GM23338 (cell line): ENCODE results near the gene B3GALNT2. TPM values are rescaled to one million over a fixed set of nuclear protein-coding genes. Genes with fewer than 3 reads are reported as not detected.

ENCODE experiments used
- ATAC-seq: fragments of 200-7000 bp; cut with Tn5 transposase; 3 replicates; pipeline ENCODE4 v1.9.1; 2020
- DNase-seq: peaks from one replicate; pipeline ENCODE4 v3.0.0-alpha.2; 2015; ENCODE audit warnings: low spot score
- H2AFZ ChIP-seq: fragments of 200-600 bp; sonication (generic); 2 replicates; pipeline ENCODE4 v1.8.0; 2016; ENCODE audit warnings: antibody characterized with exemption, mild to moderate bottlenecking, moderate library complexity
- H3F3A ChIP-seq: fragments of 200-600 bp; sonication (generic); replicated peaks from 2 replicates; pipeline ENCODE4 v1.8.0; 2017; ENCODE audit warnings: antibody characterized with exemption, mixed run types, low read depth
- H3K27ac ChIP-seq: fragments of 200-600 bp; sonication (generic); 2 replicates; pipeline ENCODE4 v1.6.1; 2016; ENCODE audit warnings: low read depth
- H3K27me3 ChIP-seq: fragments of 200-600 bp; sonication (generic); 2 replicates; pipeline ENCODE4 v1.8.0; 2016; ENCODE audit warnings: mild to moderate bottlenecking, mixed run types, moderate library complexity; ENCODE audit not compliant: insufficient read depth
- H3K36me3 ChIP-seq: fragments of 200-600 bp; sonication (generic); 2 replicates; pipeline ENCODE4 v1.8.0; 2016; ENCODE audit warnings: mild to moderate bottlenecking; ENCODE audit not compliant: insufficient read depth
- H3K4me1 ChIP-seq: fragments of 200-600 bp; sonication (generic); 2 replicates; pipeline ENCODE4 v1.8.0; 2016; ENCODE audit warnings: mild to moderate bottlenecking, moderate library complexity; ENCODE audit not compliant: insufficient read depth
- H3K4me2 ChIP-seq: fragments of 200-600 bp; sonication (generic); 2 replicates; pipeline ENCODE4 v1.7.1; 2017; ENCODE audit warnings: mixed run types
- H3K4me3 ChIP-seq: fragments of 200-600 bp; sonication (generic); 2 replicates; pipeline ENCODE4 v1.6.1; 2016; ENCODE audit warnings: mixed run types
- H3K79me2 ChIP-seq: fragments of 200-600 bp; sonication (generic); replicated peaks from 2 replicates; pipeline ENCODE4 v1.8.0; 2017; ENCODE audit warnings: mild to moderate bottlenecking; ENCODE audit not compliant: insufficient read depth
- H3K9me2 ChIP-seq: fragments of 200-600 bp; sonication (generic); 2 replicates; pipeline ENCODE4 v1.8.0; 2017; ENCODE audit not compliant: insufficient read depth
- H4K20me1 ChIP-seq: fragments of 200-600 bp; sonication (generic); replicated peaks from 2 replicates; pipeline ENCODE4 v1.8.0; 2017; ENCODE audit warnings: mild to moderate bottlenecking; ENCODE audit not compliant: insufficient read depth
- H3K27ac Mint-ChIP-seq: 2 replicates; pipeline ENCODE4 v1.8.0; 2020; ENCODE audit warnings: inconsistent platforms, mild to moderate bottlenecking, moderate library complexity, mixed read lengths
- H3K27me3 Mint-ChIP-seq: 3 replicates; pipeline ENCODE4 v1.8.0; 2022; ENCODE audit warnings: low read depth, mild to moderate bottlenecking, moderate library complexity, mixed read lengths, inconsistent platforms; ENCODE audit not compliant: insufficient read depth, poor library complexity
- H3K36me3 Mint-ChIP-seq: 3 replicates; pipeline ENCODE4 v1.8.0; 2021; ENCODE audit warnings: low read depth, mild to moderate bottlenecking, inconsistent platforms, moderate library complexity, mixed read lengths
- H3K4me1 Mint-ChIP-seq: 3 replicates; pipeline ENCODE4 v1.8.0; 2020; ENCODE audit warnings: mild to moderate bottlenecking, inconsistent platforms, mixed read lengths
- H3K4me3 Mint-ChIP-seq: 3 replicates; pipeline ENCODE4 v1.8.0; 2021; ENCODE audit warnings: moderate library complexity, mild to moderate bottlenecking, inconsistent platforms, mixed read lengths
- H3K9me3 Mint-ChIP-seq: 3 replicates; pipeline ENCODE4 v1.8.0; 2020; ENCODE audit warnings: moderate library complexity, mild to moderate bottlenecking, inconsistent platforms, mixed read lengths
- CREB1 ChIP-seq: fragments of 250-450 bp; sonication (Bioruptor Pico); IDR thresholded peaks from 2 replicates; pipeline ENCODE4 v1.5.0; 2020; ENCODE audit warnings: low read depth, mild to moderate bottlenecking, moderate library complexity
- EZH2 ChIP-seq: fragments of 200-600 bp; sonication (generic); IDR thresholded peaks from one replicate; pipeline ENCODE4 v1.8.0; 2017; ENCODE audit warnings: antibody characterized with exemption, mild to moderate bottlenecking, low read depth; ENCODE audit not compliant: unreplicated experiment
- EZH2phosphoT487 ChIP-seq: fragments of 200-600 bp; sonication (generic); IDR thresholded peaks from one replicate; pipeline ENCODE4 v1.8.1; 2018; ENCODE audit warnings: antibody characterized with exemption; ENCODE audit not compliant: unreplicated experiment
- JUNB ChIP-seq: IDR thresholded peaks from one replicate; pipeline ENCODE4 v1.6.1; 2016; ENCODE audit warnings: antibody characterized with exemption; ENCODE audit not compliant: unreplicated experiment
- NANOG ChIP-seq: IDR thresholded peaks from 2 replicates; pipeline ENCODE4 v1.6.1; 2016; ENCODE audit warnings: antibody characterized with exemption, borderline replicate concordance
- POLR2AphosphoS5 ChIP-seq: IDR thresholded peaks from 2 replicates; pipeline ENCODE4 v1.6.1; 2016; ENCODE audit warnings: antibody characterized with exemption, low read depth
- STAT1 ChIP-seq: IDR thresholded peaks from one replicate; pipeline ENCODE4 v1.6.1; 2016; ENCODE audit warnings: antibody characterized with exemption; ENCODE audit not compliant: unreplicated experiment
- ZNF114 ChIP-seq: fragments of 250-450 bp; sonication (Bioruptor Pico); IDR thresholded peaks from 2 replicates; pipeline ENCODE4 v1.5.0; 2020; ENCODE audit warnings: mild to moderate bottlenecking, moderate library complexity
- ZNF331 ChIP-seq: fragments of 250-450 bp; sonication (Bioruptor Pico); IDR thresholded peaks from 2 replicates; pipeline ENCODE4 v1.5.0; 2020; ENCODE audit warnings: low read depth, mild to moderate bottlenecking, moderate library complexity
- polyA plus RNA-seq: library from polyadenylated mRNA; unstranded; fragments of >200 nt; fragmentation: Nextera tagmentation; extraction: Ambion mirVana; gene quantifications from 2 replicates; pipeline ENCODE4 v1.2.1, GENCODE V29; 2016
- total RNA-seq: library from RNA; depleted of rRNA; stranded (reverse); fragments of >200 nt; shearing (Covaris generic); gene quantifications from 2 replicates; pipeline ENCODE4 v1.2.3, GENCODE V29; 2014
- TF ChIP-seq, protein P1 (sequence below): IDR thresholded peaks from one replicate; pipeline ENCODE4 v1.6.1; 2018; ENCODE audit warnings: antibody characterized with exemption; ENCODE audit not compliant: unreplicated experiment
- TF ChIP-seq, protein P2 (sequence below): IDR thresholded peaks from 2 replicates; pipeline ENCODE4 v1.6.1; 2016; ENCODE audit warnings: antibody characterized with exemption
- TF ChIP-seq, protein P3 (sequence below): fragments of 250-450 bp; sonication (Bioruptor Pico); IDR thresholded peaks from 2 replicates; pipeline ENCODE4 v1.5.0; 2020; ENCODE audit warnings: mild to moderate bottlenecking, moderate library complexity
- TF ChIP-seq, protein P4 (sequence below), 2 experiments: fragments of 200-600 bp in 1 of 2; sonication (generic) in 1 of 2; conservative IDR thresholded peaks; 2 replicates each; pipeline versions ENCODE4 v1.5.1 to v1.6.1; 2016 to 2017; ENCODE audit warnings: antibody characterized with exemption in 2 of 2, low read depth in 2 of 2, mild to moderate bottlenecking in 2 of 2, moderate library complexity in 1 of 2

Gene B3GALNT2
- total and polyA plus RNA-seq, 2 experiments from 2014 or later: 14.4 to 48.8 TPM

DNA sequence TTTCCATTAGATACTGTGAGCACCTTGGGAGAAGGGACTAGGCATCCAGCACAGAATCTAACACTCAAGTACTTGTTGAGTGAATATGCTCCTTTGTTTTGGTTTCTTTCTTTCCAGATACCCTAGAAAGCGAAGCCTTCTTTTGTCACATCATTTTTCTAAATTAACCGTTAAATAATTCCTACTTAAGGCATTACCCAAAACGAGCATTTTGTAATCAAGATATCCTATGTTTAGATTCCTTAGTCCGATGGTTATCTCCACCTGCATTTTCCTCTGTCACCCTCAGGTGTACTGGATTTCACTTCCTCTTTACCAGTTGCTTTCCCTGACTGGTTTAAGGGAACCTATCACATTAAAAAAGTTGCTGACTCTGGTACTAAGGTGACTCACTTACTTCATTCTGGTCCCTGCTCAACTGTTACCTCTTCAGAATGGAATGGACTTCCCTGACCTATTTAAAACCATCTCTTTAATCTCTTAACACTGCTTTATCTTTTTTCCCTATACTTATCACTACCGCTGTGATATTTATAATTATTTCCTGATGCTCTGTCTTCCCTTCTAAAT is 3.2 kb downstream of the B3GALNT2 start:
- peaks cover 75% of the 10 kb centered on the region for H3K79me2 ChIP-seq
- 0 out of 2 replicates have a peak overlapping the region, but pooled peaks have one; percentile 7 for H3K27ac ChIP-seq
- Mint-ChIP-seq H3K4me3 (peak overlapping the region; percentile 8; the same call in 1 of the 3 replicates), H3K27me3 (peaks cover 6% of the 10 kb centered on the region), H3K36me3 (no peaks in the 10 kb centered on the region), H3K27ac (no peak overlapping the region), H3K4me1 (peaks cover 20% of the 10 kb centered on the region), H3K9me3 (no peaks in the 10 kb centered on the region; the same call in 2 of the 3 replicates)
- peaks cover 19% of the 10 kb centered on the region for H3K4me1 ChIP-seq
- H3K4me3 ChIP-seq: no peak overlapping the region
- H3F3A ChIP-seq: no peaks in the 10 kb centered on the region; the same call in 1 of the 2 replicates
- H2AFZ ChIP-seq: no peak overlapping the region
- ATAC-seq (no peak), DNase-seq (peak; percentile 16)
- H3K27me3 ChIP-seq: no peaks in the 10 kb centered on the region
- TF ChIP-seq POLR2AphosphoS5 (no peak), JUNB (no peak), ZNF114 (CRISPR knock-in tag) (no peak), NANOG (no peak), CREB1 (no peak), EZH2 (no peak), STAT1 (no peak), ZNF331 (CRISPR knock-in tag) (no peak), EZH2phosphoT487 (no peak)
- TF ChIP-seq, protein P1, sequence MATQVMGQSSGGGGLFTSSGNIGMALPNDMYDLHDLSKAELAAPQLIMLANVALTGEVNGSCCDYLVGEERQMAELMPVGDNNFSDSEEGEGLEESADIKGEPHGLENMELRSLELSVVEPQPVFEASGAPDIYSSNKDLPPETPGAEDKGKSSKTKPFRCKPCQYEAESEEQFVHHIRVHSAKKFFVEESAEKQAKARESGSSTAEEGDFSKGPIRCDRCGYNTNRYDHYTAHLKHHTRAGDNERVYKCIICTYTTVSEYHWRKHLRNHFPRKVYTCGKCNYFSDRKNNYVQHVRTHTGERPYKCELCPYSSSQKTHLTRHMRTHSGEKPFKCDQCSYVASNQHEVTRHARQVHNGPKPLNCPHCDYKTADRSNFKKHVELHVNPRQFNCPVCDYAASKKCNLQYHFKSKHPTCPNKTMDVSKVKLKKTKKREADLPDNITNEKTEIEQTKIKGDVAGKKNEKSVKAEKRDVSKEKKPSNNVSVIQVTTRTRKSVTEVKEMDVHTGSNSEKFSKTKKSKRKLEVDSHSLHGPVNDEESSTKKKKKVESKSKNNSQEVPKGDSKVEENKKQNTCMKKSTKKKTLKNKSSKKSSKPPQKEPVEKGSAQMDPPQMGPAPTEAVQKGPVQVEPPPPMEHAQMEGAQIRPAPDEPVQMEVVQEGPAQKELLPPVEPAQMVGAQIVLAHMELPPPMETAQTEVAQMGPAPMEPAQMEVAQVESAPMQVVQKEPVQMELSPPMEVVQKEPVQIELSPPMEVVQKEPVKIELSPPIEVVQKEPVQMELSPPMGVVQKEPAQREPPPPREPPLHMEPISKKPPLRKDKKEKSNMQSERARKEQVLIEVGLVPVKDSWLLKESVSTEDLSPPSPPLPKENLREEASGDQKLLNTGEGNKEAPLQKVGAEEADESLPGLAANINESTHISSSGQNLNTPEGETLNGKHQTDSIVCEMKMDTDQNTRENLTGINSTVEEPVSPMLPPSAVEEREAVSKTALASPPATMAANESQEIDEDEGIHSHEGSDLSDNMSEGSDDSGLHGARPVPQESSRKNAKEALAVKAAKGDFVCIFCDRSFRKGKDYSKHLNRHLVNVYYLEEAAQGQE: no peak
- TF ChIP-seq, protein P2, sequence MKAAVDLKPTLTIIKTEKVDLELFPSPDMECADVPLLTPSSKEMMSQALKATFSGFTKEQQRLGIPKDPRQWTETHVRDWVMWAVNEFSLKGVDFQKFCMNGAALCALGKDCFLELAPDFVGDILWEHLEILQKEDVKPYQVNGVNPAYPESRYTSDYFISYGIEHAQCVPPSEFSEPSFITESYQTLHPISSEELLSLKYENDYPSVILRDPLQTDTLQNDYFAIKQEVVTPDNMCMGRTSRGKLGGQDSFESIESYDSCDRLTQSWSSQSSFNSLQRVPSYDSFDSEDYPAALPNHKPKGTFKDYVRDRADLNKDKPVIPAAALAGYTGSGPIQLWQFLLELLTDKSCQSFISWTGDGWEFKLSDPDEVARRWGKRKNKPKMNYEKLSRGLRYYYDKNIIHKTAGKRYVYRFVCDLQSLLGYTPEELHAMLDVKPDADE: no peak
- TF ChIP-seq, protein P3, sequence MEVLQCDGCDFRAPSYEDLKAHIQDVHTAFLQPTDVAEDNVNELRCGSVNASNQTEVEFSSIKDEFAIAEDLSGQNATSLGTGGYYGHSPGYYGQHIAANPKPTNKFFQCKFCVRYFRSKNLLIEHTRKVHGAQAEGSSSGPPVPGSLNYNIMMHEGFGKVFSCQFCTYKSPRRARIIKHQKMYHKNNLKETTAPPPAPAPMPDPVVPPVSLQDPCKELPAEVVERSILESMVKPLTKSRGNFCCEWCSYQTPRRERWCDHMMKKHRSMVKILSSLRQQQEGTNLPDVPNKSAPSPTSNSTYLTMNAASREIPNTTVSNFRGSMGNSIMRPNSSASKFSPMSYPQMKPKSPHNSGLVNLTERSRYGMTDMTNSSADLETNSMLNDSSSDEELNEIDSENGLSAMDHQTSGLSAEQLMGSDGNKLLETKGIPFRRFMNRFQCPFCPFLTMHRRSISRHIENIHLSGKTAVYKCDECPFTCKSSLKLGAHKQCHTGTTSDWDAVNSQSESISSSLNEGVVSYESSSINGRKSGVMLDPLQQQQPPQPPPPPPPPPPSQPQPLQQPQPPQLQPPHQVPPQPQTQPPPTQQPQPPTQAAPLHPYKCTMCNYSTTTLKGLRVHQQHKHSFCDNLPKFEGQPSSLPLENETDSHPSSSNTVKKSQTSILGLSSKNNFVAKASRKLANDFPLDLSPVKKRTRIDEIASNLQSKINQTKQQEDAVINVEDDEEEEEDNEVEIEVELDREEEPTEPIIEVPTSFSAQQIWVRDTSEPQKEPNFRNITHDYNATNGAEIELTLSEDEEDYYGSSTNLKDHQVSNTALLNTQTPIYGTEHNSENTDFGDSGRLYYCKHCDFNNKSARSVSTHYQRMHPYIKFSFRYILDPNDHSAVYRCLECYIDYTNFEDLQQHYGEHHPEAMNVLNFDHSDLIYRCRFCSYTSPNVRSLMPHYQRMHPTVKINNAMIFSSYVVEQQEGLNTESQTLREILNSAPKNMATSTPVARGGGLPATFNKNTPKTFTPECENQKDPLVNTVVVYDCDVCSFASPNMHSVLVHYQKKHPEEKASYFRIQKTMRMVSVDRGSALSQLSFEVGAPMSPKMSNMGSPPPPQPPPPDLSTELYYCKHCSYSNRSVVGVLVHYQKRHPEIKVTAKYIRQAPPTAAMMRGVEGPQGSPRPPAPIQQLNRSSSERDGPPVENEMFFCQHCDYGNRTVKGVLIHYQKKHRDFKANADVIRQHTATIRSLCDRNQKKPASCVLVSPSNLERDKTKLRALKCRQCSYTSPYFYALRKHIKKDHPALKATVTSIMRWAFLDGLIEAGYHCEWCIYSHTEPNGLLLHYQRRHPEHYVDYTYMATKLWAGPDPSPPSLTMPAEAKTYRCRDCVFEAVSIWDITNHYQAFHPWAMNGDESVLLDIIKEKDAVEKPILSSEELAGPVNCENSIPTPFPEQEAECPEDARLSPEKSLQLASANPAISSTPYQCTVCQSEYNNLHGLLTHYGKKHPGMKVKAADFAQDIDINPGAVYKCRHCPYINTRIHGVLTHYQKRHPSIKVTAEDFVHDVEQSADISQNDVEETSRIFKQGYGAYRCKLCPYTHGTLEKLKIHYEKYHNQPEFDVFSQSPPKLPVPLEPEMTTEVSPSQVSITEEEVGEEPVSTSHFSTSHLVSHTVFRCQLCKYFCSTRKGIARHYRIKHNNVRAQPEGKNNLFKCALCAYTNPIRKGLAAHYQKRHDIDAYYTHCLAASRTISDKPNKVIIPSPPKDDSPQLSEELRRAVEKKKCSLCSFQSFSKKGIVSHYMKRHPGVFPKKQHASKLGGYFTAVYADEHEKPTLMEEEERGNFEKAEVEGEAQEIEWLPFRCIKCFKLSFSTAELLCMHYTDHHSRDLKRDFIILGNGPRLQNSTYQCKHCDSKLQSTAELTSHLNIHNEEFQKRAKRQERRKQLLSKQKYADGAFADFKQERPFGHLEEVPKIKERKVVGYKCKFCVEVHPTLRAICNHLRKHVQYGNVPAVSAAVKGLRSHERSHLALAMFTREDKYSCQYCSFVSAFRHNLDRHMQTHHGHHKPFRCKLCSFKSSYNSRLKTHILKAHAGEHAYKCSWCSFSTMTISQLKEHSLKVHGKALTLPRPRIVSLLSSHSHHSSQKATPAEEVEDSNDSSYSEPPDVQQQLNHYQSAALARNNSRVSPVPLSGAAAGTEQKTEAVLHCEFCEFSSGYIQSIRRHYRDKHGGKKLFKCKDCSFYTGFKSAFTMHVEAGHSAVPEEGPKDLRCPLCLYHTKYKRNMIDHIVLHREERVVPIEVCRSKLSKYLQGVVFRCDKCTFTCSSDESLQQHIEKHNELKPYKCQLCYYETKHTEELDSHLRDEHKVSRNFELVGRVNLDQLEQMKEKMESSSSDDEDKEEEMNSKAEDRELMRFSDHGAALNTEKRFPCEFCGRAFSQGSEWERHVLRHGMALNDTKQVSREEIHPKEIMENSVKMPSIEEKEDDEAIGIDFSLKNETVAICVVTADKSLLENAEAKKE: no peak
- TF ChIP-seq, protein P4, sequence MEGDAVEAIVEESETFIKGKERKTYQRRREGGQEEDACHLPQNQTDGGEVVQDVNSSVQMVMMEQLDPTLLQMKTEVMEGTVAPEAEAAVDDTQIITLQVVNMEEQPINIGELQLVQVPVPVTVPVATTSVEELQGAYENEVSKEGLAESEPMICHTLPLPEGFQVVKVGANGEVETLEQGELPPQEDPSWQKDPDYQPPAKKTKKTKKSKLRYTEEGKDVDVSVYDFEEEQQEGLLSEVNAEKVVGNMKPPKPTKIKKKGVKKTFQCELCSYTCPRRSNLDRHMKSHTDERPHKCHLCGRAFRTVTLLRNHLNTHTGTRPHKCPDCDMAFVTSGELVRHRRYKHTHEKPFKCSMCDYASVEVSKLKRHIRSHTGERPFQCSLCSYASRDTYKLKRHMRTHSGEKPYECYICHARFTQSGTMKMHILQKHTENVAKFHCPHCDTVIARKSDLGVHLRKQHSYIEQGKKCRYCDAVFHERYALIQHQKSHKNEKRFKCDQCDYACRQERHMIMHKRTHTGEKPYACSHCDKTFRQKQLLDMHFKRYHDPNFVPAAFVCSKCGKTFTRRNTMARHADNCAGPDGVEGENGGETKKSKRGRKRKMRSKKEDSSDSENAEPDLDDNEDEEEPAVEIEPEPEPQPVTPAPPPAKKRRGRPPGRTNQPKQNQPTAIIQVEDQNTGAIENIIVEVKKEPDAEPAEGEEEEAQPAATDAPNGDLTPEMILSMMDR (conservative IDR thresholded peaks at IDR 0.05; ENCODE audit: low read depth in 2 of 2): no peak
- H3K4me2 ChIP-seq: peak overlapping the region; percentile 36; the same call in 1 of the 2 replicates
- peaks cover 22% of the 10 kb centered on the region for H4K20me1 ChIP-seq
- H3K36me3 ChIP-seq: no peaks in the 10 kb centered on the region; the same call in 1 of the 2 replicates
- no peaks in the 10 kb centered on the region for H3K9me2 ChIP-seq
